Breast epithelium (tissue), 4 donors: ENCODE results near the gene HDAC9. TPM values are rescaled to one million over a fixed set of nuclear protein-coding genes. Genes with fewer than 3 reads are reported as not detected.

ENCODE experiments used
- DNase-seq, 2 donors: peaks; one replicate each; pipeline ENCODE4 v3.0.0-alpha.2; 2019; ENCODE audit warnings: low spot score in 2 of 2
- H3K27ac ChIP-seq, 2 donors: fragments of 200-600 bp; sonication (generic) in 1 of 2; one replicate each; pipeline ENCODE4 v1.5.1; 2016 to 2019; ENCODE audit warnings: mild to moderate bottlenecking in 1 of 2
- H3K27me3 ChIP-seq, 2 donors: fragments of 200-600 bp; sonication (generic) in 1 of 2; one replicate each; pipeline versions ENCODE4 v1.5.1 to v1.6.0; 2017 to 2019; ENCODE audit warnings: control low read depth in 1 of 2, mild to moderate bottlenecking in 1 of 2
- H3K36me3 ChIP-seq: fragments of 200-600 bp; one replicate; pipeline ENCODE4 v1.5.1; 2019
- H3K4me1 ChIP-seq, 2 donors: fragments of 200-600 bp; sonication (generic); one replicate each; pipeline ENCODE4 v1.5.1; 2016 to 2019; ENCODE audit warnings: control low read depth in 1 of 2
- H3K4me3 ChIP-seq, 3 donors: fragments of 200-600 bp; sonication (generic); 1 replicate in 2 of 3; 2 replicates in 1 of 3; pipeline ENCODE4 v1.5.1; 2016 to 2019; ENCODE audit warnings: mild to moderate bottlenecking in 3 of 3, moderate library complexity in 2 of 3
- H3K9me3 ChIP-seq, 2 donors: fragments of 200-600 bp; sonication (generic) in 1 of 2; one replicate each; pipeline ENCODE4 v1.5.1; 2016 to 2019; ENCODE audit warnings: control low read depth in 1 of 2
- POLR2A ChIP-seq: fragments of 450-650 bp; IDR thresholded peaks from one replicate; pipeline ENCODE4 v1.6.1; 2016; ENCODE audit warnings: antibody characterized with exemption, mild to moderate bottlenecking, moderate library complexity
- POLR2AphosphoS5 ChIP-seq, 3 donors: sonication (generic); formaldehyde crosslinking; IDR thresholded peaks; one replicate each; pipeline ENCODE4 v1.6.1; 2017; ENCODE audit warnings: antibody characterized with exemption in 3 of 3
- intact Hi-C: fragments of 100-400 bp; cut with DNase I; formaldehyde crosslinking; loops from one replicate; pipeline ENCODE4 v1.15.1; 2023; ENCODE audit warnings: low total_unique reads
- total RNA-seq, 3 donors: library from RNA; depleted of rRNA; stranded (reverse); fragments of >200 nt; gene quantifications; one replicate each; pipeline ENCODE4 v1.1.0, GENCODE V29; 2016
- TF ChIP-seq, protein P1 (sequence below), 3 donors: fragments of 450-650 bp; IDR thresholded peaks; one replicate each; pipeline ENCODE4 v1.5.1; 2016 to 2017; ENCODE audit warnings: antibody characterized with exemption in 3 of 3, mild to moderate bottlenecking in 3 of 3, moderate library complexity in 3 of 3

Gene HDAC9
- total RNA-seq, 3 donors from 2014 or later, result 7.2 to 27.5 (median 7.3) TPM

DNA sequence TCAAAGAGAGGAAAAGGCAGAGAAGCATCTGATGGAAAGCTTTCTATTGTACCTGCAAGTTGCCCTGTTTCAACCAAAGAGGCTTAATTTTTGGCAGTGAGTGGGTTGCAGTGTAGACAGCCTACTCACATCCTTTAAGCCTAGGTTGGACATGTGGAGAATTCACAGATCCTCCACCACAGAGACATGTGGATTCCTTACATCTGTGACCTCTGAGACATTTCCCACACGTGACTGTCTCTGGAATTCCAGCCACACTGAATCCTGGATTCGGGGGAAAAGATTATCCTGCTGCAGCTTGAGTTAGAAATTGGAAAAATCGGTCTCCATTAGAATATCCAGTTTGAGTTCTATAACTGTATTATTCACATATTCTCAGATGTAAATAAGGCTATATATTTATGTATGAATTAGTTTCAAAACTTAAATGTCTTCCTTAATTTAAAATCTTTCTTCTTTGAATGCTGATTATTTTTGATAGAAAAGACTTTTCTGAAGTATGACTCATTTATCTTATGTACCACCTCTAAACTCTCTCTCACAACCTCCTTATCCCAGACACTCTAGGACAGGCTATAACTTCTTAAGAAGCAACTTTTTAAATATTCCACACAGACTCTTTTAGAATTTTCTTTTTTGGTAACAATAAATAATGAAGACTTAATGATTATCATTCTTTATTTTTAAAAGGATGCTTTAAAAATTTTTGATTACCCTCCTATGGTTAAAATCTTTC lies 498.6 kb downstream of the HDAC9 start:
- Histone ChIP-seq H3K36me3 (peaks cover 4% of the 10 kb centered on the region), H3K27me3 (no peaks in the 10 kb centered on the region), H3K4me3 (no peak overlapping the region), H3K9me3 (no peaks in the 10 kb centered on the region), H3K27ac (no peak overlapping the region), H3K4me1 (no peaks in the 10 kb centered on the region)
- TF ChIP-seq POLR2A (no peak), POLR2AphosphoS5 (IDR thresholded peaks at IDR 0.05) (no peak)
- TF ChIP-seq, protein P1, sequence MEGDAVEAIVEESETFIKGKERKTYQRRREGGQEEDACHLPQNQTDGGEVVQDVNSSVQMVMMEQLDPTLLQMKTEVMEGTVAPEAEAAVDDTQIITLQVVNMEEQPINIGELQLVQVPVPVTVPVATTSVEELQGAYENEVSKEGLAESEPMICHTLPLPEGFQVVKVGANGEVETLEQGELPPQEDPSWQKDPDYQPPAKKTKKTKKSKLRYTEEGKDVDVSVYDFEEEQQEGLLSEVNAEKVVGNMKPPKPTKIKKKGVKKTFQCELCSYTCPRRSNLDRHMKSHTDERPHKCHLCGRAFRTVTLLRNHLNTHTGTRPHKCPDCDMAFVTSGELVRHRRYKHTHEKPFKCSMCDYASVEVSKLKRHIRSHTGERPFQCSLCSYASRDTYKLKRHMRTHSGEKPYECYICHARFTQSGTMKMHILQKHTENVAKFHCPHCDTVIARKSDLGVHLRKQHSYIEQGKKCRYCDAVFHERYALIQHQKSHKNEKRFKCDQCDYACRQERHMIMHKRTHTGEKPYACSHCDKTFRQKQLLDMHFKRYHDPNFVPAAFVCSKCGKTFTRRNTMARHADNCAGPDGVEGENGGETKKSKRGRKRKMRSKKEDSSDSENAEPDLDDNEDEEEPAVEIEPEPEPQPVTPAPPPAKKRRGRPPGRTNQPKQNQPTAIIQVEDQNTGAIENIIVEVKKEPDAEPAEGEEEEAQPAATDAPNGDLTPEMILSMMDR (IDR thresholded peaks at IDR 0.05), result no peak
- no peak for DNase-seq
- intact Hi-C loops, result no loop called here

DNA sequence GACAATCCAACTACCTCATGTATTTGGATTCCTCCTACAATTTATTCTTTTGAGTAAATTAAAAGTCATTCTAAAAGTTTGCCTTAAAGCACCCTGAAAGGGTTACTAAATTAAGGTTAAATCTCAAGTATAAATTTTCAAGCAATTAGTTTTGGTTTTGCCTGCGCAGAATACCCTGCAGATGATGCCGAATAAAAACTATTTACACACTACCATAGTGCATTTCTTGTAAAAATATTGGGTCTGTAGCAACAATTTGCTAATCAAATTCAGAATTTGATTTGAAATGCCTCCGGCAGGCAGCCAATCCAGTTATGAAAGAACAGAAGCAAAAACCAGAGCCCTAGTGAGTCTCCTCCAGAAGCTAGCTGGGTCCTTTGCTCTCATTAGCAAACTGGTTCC lies 499.7 kb downstream of the HDAC9 start:
- no peaks in the 10 kb centered on the region for H3K27me3 ChIP-seq
- H3K4me1 ChIP-seq, result no peaks in the 10 kb centered on the region
- no peak for DNase-seq
- TF ChIP-seq, protein P1 (IDR thresholded peaks at IDR 0.05), result no peak
- TF ChIP-seq POLR2A (no peak), POLR2AphosphoS5 (IDR thresholded peaks at IDR 0.05) (no peak)
- H3K27ac ChIP-seq, result no peak overlapping the region
- H3K9me3 ChIP-seq, result no peaks in the 10 kb centered on the region
- peaks cover 4% of the 10 kb centered on the region for H3K36me3 ChIP-seq
- H3K4me3 ChIP-seq, result no peak overlapping the region
- intact Hi-C loops, result no loop called here

DNA sequence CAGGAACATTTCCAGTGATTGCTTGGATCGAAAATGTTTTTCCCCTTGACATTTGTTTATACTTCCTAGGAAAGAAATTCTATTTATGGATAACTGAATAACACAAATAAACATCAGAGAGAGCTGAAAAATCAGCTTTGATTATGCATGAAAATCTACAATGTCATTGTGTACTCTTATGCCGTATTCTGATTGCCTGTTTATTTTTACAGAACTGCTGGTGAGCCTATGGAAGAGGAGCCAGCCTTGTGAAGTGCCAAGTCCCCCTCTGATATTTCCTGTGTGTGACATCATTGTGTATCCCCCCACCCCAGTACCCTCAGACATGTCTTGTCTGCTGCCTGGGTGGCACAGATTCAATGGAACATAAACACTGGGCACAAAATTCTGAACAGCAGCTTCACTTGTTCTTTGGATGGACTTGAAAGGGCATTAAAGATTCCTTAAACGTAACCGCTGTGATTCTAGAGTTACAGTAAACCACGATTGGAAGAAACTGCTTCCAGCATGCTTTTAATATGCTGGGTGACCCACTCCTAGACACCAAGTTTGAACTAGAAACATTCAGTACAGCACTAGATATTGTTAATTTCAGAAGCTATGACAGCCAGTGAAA lies 500.4 kb downstream of the HDAC9 start:
- H3K4me3 ChIP-seq, result no peak overlapping the region
- peaks cover 4% of the 10 kb centered on the region for H3K36me3 ChIP-seq
- intact Hi-C loops, result no loop called here
- no peaks in the 10 kb centered on the region for H3K27me3 ChIP-seq
- H3K27ac ChIP-seq, result no peak overlapping the region
- DNase-seq, result no peak
- H3K9me3 ChIP-seq, result no peaks in the 10 kb centered on the region
- no peak for TF ChIP-seq POLR2A
- TF ChIP-seq, protein P1 (IDR thresholded peaks at IDR 0.05), result no peak
- no peaks in the 10 kb centered on the region for H3K4me1 ChIP-seq

DNA sequence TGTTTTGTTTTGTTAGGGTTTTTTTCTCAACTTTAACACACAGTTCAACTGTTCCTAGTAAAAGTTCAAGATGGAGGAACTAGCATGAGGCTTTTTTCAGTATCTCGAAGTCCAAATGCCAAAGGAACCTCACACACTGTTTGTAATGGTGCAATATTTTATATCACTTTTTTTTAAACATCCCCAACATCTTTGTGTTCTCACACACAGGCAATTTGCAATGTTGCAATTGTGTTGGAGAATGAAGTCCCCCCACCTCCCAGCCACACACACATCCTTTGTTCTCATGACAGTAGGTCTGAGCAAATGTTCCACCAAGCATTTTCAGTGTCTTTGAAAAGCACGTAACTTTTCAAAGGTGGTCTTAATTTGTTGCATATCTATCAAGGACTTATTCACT lies 501.0 kb downstream of the HDAC9 start:
- intact Hi-C loops, result no loop called here
- Histone ChIP-seq H3K9me3 (no peaks in the 10 kb centered on the region), H3K4me3 (no peak overlapping the region), H3K4me1 (no peaks in the 10 kb centered on the region), H3K36me3 (peaks cover 4% of the 10 kb centered on the region), H3K27me3 (no peaks in the 10 kb centered on the region), H3K27ac (no peak overlapping the region)
- TF ChIP-seq POLR2A, result no peak
- TF ChIP-seq, protein P1 (IDR thresholded peaks at IDR 0.05), result no peak
- TF ChIP-seq POLR2AphosphoS5 (IDR thresholded peaks at IDR 0.05), result no peak
- no peak for DNase-seq

DNA sequence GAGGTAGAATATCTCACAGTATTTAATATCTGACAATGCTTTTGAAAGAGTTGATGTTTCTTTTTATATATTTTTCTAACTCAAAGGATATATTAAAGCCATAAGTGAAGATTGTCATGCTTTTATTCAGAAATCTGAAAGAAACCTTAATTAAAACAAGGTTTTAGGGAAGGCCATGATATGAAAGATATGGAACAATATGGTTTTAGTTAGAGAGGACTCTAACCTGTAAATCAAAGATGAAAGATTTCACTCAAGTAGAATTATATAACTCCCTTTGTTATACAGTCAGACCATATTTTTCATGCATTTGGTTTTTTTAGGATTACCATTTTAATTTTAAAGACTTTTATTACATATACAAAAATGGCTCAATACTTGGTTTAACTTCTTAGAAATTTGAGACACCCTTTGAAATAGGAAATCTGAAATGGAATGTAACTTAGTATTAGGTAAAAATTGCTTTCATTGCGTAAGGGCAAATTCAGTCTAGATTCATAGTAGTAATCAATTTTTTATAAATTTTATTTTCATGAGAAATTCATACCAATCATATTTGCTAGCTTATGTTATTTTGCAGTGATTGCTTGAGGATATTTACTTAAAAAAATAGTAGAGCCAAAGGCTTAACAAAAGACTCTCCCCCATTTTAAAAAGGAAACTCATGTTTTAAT lies 502.1 kb downstream of the HDAC9 start:
- Histone ChIP-seq H3K9me3 (no peaks in the 10 kb centered on the region), H3K4me1 (no peaks in the 10 kb centered on the region), H3K36me3 (peaks cover 4% of the 10 kb centered on the region), H3K4me3 (no peak overlapping the region), H3K27me3 (no peaks in the 10 kb centered on the region), H3K27ac (no peak overlapping the region)
- DNase-seq, result no peak
- intact Hi-C loops, result no loop called here
- TF ChIP-seq POLR2AphosphoS5 (IDR thresholded peaks at IDR 0.05) (no peak), POLR2A (no peak)
- TF ChIP-seq, protein P1 (IDR thresholded peaks at IDR 0.05), result no peak
